NCI-H128 (cell line): Measurements from ENCODE around the gene THRAP3.

Experiments used
- DNase-seq: peaks from one replicate; lab custom pipeline; 2025; ENCODE audit not compliant: unreplicated experiment; lab: John Stamatoyannopoulos, UW

THRAP3 gene

DNA sequence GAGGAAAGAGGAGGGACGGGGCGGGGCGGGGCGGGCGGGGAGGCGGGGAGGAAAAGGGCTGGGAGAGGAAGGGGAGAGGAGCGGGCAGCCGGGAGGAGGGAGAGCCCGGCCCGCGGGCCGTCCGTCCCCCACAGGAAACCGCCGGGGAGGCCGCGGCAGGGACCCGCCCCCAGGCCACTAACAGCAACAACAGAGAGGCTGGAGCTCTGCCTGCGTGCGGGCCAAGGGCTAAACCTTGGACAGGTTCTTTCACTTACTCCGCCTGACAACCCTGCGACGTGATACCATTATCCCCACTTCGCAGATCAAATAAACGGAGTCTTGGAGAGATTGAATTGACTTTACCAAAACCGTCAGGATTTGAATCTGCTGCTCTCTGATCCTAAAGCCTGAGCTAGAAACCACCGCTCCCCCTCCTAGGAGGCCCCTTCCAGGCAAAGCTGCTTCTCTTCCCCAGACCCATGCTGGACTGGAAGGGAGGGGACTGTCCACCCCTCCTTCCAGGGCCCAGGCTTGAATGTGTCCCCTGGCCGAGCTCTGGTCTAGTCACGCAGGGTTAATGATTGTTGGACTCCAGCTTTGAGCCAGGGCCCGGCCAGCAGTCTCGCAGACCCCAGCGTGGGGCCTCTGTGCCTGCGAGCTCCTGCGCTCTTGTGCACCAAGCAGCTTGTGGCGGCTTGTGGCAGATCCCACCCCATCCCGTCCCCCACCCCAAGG, 99.6 kb downstream of the THRAP3 start, which contains the start of gene EVA1B:
TSS of gene EVA1B (minus strand) at position 10 of the 717 bp plus-strand sequence. CDS start 608 bp downstream, outside the sequence.
- no peak for DNase-seq

DNA sequence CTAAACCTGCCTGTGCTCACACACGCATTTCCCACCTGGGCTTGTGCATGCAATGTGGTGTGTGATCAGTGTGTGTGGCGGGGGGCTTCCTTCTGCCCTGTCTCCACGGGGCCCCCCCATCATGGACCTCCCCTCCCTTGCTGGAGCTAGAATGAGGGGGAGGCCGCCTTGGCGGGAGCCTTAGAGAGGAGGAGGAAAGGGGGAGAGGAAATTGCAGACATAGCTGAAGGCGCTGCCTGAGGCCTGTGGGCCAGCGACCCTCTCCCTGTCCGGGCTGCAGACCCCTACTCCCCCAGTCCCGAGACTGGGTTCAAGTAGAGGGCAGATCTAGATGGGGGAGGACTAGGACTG, 100.1 kb downstream of the THRAP3 start:
- DNase-seq: no peak

GRCh38 chr1:36326499-36326898, 102.3 kb downstream of the THRAP3 start:
- DNase-seq: no peak

- DNase-seq: no peak
Observed at GRCh38 chr1:36327421-36328087, 103.3 kb downstream of the THRAP3 start.

DNA sequence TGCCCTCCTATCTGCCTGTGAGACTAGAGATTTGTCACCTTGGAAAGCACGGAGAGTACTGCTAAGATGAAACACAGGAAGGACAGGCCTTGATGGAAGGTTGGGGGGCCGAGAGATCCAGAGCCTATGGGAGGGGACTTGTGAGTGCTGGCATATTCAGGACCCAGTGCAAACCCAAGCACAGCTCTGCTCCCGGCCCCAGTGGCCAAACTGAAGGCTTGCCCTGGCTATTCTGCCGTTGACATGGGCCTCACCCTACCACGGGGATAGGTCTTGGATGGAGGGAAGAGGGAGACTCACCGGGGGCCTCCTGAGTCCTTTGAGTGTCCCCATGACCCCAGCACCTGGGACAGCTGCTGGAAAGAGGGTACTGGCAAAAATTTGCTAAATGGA, 103.8 kb downstream of the THRAP3 start:
- DNase-seq: no peak

GRCh38 chr1:36328713-36329112, 104.5 kb downstream of the THRAP3 start:
- no peak for DNase-seq

GRCh38 chr1:36329817-36330216, 105.6 kb downstream of the THRAP3 start:
- DNase-seq: no peak

DNA sequence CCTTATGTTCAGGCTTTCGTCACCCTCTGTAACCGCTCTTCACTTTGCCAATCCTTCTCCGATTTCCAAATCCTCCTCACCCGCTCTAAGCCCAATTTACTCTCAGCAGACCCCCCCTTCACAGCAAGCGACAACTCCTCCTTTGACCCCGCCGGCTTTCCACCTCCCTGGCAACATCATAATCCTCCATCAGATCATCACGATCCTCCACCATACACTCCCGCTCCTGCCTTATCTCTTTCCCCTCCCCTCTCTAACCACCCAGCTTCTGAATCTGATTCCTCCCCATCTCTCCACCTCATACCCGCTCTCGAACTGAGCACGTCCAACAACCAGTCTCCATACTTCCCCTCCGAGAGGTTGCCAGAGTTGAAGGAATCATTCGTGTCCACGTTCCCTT, 106.7 kb downstream of the THRAP3 start:
- DNase-seq: no peak

DNA sequence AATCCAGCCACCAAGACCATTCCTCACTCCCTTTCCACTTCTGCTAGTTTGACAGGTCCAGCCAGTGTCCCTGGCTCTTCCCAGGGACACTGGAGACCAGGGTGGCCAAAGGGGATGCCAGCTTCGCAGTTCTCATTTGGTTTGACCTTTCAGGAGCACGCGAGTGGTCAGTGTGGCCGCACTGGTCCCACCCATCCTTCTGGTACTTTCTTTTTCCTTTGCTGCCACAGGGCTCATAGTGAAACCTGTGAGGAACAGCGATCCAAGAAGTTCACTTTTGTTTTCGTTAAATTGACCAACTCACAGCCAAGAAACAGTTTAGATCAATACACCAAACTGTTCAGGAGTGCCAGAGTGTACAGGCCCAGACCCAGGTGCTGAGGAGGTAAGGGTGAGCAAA, 113.6 kb downstream of the THRAP3 start:
- no peak for DNase-seq

GRCh38 chr1:36339215-36339614, 115.0 kb downstream of the THRAP3 start:
- DNase-seq: no peak

DNA sequence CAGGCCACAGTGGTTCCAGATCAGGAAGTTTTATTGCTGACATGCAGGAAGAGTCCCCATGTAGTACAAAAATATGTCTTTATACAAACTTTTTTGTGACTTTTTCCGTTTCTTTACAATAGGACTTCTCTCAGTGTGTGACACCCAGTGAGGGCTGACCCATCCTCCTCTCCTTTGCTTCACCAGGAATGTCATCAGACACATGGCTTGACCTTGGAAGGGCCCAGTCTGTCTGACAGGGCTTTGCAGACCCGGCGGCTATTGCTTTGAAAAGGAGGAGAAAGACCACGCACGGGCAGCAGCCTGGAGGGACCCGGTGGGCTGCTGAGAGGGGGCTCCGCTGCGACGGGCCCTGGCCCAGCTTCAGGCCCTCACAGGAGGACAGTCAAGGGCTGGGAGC, 115.4 kb downstream of the THRAP3 start:
- no peak for DNase-seq

- DNase-seq: no peak
Observed at GRCh38 chr1:36341626-36342320, 117.5 kb downstream of the THRAP3 start.

DNA sequence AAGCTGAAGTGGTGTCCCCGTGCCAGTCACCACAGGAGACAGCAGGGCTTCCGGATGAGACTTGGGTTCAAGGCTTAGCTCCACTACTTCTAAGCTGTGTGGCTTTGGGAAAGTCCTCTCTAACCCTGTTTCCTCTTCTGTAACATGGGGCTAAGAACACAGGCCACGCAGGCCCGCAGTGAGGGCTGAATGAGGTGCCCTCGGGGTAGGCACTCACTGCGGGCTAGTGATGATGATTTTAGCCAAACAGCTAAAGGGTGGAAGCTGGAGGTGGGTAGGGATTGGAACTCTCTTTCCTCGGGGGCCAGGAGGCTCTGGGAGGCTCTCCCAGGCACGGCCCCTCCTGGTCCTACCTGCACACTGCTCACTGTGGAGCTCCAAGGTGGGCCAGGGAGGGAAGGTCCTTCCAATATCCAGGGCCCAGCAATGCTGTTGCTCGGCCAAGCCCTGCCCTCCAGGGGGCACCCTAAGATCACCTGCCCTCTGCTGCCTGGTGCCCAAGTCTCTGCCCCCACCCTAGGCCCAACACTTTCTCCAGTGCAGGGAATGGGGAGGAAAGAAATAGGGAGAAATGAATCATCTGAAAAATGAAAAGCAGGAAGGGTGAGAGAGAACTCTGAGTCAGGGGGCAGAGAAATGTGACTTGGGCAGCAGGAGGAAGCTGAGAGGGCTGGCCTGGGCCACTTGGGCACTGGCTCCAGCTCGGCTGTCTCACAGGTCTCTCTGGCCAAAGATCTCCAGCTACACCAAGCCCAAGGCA, 118.4 kb downstream of the THRAP3 start:
- DNase-seq: no peak

GRCh38 chr1:36343651-36344394, 119.6 kb downstream of the THRAP3 start:
- DNase-seq: no peak

- DNase-seq: no peak
Observed at GRCh38 chr1:36344395-36344680, 120.1 kb downstream of the THRAP3 start.

DNA sequence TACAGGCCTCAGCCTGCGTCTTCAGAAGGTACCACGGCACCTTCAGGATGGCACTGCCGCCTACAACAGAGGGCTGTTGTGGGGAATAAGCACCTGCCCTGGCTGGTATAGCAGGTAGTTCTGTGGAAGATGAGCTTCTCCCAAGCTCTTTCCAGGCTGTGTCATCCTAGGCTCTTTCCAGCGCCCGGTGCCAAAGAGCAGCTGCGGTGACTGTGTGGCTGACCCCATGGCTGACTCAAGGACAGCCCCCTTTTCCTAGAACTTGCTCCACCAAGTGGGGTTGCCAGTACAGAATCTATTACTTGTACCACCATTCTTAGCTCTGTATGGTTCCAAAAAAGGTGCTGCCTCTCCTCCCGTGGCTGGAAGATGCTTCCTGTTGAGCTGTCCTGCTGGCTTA, 121.1 kb downstream of the THRAP3 start:
- no peak for DNase-seq

- no peak for DNase-seq
Observed at GRCh38 chr1:36346741-36347370, 122.6 kb downstream of the THRAP3 start.

GRCh38 chr1:36349241-36349671, 125.0 kb downstream of the THRAP3 start:
- no peak for DNase-seq

- no peak for DNase-seq
Observed at GRCh38 chr1:36349839-36350238, 125.6 kb downstream of the THRAP3 start.

DNA sequence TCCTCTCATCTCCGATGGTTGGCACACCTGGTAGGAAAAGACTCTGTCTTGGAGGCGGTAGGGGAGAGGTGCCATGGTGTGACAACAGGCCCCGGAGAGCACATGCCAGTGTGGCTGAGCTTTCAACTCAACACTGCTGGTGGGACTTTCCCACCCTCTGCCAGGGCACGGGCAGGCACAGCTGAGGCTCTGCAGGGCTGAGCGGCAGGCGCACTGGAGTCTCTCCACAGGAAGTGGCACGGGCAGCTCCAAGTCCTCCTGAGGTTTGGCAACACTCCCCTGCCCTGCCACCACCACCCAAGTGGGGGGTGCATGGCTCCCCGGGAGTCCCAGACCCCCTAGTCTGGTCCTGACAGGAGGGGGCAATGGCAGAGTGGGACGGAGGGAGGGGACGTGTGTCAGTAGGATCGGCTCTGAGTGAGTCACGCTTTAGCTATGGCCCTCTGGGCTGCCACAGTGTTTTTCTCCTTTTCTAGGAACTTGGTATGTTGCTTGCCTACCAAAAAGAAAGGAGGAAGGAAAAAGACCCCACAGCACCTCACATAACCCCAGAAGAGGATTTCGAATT, 126.5 kb downstream of the THRAP3 start:
- no peak for DNase-seq
